GM12874 (cell line): ENCODE measurements around the gene SLC35A1.

Experiments
- TF ChIP-seq, protein P1 (sequence below): IDR thresholded peaks from 2 replicates; pipeline ENCODE4 v1.5.1; 2011; ENCODE audit warnings: low read depth, mild to moderate bottlenecking, control low read depth, low read length, moderate library complexity; ENCODE audit not compliant: insufficient read depth

SLC35A1 gene

DNA sequence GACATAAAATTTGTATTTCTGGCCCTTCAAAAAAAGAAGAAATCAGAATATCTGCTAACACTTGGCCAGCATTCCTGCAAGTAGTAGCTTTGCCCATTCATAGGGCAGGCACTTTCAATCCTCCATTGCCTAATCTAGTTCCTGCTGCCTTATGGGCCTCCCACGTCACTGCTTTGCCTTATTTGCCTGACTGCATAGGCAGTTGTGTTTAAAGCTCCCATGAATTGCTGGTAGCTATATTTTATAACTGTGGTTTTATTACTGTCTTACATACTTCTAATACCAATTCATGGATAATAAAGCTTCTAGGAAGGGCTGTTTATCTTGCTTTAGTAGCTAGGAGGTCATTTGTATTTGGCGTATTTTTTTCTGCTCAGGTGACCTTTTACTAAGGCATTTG, 7.7 kb upstream of the SLC35A1 start:
- TF ChIP-seq, protein P1, sequence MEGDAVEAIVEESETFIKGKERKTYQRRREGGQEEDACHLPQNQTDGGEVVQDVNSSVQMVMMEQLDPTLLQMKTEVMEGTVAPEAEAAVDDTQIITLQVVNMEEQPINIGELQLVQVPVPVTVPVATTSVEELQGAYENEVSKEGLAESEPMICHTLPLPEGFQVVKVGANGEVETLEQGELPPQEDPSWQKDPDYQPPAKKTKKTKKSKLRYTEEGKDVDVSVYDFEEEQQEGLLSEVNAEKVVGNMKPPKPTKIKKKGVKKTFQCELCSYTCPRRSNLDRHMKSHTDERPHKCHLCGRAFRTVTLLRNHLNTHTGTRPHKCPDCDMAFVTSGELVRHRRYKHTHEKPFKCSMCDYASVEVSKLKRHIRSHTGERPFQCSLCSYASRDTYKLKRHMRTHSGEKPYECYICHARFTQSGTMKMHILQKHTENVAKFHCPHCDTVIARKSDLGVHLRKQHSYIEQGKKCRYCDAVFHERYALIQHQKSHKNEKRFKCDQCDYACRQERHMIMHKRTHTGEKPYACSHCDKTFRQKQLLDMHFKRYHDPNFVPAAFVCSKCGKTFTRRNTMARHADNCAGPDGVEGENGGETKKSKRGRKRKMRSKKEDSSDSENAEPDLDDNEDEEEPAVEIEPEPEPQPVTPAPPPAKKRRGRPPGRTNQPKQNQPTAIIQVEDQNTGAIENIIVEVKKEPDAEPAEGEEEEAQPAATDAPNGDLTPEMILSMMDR, result no peak

DNA sequence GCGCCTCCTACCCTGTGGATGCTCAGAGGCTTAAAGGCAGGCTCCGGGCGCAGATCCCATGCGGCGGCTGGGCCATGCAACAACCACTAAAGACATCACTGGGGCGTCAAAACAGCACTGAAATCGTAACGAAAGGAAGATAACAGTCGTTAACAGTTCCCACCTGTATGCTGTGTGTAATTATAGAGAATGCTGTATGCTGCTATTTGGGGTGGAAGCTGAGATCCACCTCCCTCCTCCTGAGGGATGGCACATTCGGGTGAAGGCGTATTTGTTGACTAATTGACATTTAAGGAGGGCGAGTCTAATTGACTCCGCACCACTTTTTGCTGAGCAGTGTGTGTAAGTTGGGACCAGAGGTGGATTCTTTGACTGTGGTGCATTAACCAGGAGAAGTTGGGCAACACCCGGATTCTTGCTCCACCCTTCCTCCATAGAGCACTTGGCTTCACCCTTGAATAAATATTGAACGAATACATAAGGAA, 687 bp downstream of the SLC35A1 start:
- TF ChIP-seq, protein P1, result no peak

DNA sequence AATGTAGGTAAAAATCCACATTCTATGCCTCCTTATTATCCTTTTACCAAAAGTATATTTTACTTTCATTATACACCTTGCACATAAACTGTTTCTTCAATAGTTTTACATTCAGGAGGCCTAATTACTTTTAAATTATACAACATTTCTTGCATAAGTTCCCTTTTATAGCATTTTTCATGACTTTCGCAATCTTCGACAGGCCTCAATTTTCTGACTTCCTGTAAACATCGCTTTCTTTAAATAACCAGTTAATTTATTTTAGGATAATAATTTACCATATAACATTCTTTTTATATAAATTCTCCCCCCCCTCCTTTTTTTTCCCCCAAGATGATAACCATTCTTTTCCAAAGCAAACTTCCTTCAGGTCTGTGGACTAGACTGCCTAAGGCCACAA, 9.2 kb downstream of the SLC35A1 start:
- TF ChIP-seq, protein P1, result no peak

DNA sequence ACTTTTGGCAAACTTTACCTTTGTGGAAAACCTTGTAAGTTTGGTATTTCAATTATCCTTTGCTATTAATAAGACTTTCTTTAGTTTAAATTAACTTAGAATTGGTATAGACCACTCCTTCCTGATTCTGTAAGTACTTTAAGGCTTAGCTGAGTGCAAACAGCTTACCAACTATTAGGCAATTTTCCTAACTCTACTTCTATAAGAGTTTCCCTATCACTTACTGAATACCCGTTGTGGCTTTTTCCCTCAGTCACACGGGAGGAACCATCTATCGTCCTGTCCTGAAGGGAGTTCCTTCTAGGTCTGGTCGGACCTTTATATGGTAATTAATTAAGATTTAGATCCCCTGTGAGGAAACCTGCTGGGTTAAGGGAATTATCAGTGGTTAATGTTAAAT, 9.6 kb downstream of the SLC35A1 start:
- TF ChIP-seq, protein P1, result no peak

DNA sequence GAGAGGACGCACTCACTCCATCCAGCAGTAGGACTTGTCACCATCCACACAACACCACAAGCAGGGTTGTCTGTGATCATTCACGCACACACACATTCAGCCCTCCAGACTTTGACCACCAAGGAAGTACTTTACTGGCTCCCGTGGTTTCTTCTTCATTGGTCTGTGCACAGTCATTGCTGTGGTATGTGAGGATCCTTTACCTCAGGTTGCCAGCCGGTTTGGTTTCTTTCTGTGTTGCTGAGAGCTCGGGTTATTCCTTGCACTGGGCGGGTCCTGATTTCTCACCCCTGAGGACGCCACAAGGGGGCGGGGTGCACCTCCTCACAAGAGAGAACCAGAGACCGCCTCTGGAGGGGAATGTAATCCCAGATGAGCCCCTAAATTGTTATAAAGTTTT, 11.2 kb downstream of the SLC35A1 start:
- TF ChIP-seq, protein P1, result no peak

DNA sequence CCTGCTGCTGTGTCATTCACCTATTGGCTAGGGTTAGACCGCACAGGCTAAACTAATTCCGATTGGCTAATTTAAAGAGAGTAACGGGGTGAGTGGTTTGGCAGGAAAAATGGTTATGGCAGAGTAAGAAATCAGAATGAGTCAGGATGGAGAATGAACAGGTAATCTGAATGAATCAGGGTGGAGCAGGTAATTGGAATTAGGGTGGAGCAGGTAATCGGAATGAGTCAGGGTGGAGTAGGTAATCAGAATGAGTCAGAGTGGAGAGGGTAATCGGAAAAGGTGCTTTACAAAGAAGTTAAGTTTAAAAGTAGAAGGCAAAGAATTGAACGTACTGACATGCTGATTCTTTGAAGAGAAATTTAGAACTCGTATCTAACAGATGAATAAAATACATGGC, 11.7 kb downstream of the SLC35A1 start:
- TF ChIP-seq, protein P1, result no peak

DNA sequence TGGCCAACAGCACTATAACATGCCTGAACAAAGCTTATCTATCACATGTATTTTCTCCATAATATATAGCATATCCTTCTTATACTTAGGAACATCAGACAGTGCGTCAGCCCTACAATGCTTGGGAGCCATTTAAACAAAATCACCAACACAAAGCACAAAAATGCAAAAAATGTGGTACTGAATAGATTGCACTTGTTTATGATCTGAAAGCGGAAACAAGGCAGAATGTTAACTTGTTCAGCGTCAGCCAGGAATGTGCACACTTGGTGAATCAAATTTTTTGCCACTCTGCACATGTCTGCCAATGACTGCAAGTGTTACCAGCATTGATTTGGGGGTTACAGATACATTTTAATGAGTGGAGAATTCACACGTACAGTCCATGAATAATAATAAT, 14.8 kb downstream of the SLC35A1 start:
- TF ChIP-seq, protein P1, result no peak
